ENCODE data around the gene MTHFR. TPM values are rescaled to one million over a fixed set of nuclear protein-coding genes. Genes with fewer than 3 reads are reported as not detected.

The MTHFR gene
- total and polyA plus RNA-seq, 2 of the 4 experiments (the other 2 are of a cell fraction): 7.3 to 7.4 TPM

DNA sequence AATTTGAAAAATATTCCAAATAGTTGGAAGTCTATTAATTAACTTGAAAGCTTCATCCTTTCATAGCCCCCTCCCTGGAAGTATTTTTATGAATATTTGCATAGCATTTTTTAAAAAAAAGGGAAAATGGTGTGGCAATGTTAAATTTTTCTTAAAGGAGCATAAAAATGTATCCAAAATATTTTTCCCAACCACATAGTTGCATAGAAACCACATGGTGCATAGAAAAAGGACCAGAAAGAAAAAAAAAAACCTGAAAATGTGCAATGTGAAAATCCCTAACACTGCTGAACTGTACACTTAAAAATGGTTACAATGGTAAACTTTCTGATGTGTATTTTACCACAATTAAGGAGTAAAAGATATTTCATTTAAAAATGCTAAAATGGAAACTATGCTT, 35.8 kb downstream of the MTHFR start:
- H4K5ac ChIP-seq (ENCODE audit: low read depth, low read length): no peak overlapping the region
- H3K79me1 ChIP-seq (ENCODE audit: low read depth in 1 of 2, low read length in 2 of 2): no peaks in the 10 kb centered on the region
- no peaks in the 10 kb centered on the region for H3K9me1 ChIP-seq (ENCODE audit: insufficient read depth, low read length)
- peaks cover 18% of the 10 kb centered on the region for H3K27me3 ChIP-seq (ENCODE audit: control insufficient read depth, insufficient read depth, low read length)
- dilution Hi-C loops (cut with HindIII; ENCODE audit: low sequenced_read_pairs, unreplicated experiment) (no loop called here), intact Hi-C loops (cut with micrococcal nuclease) (no loop called here), in situ Hi-C loops (cut with MboI; ENCODE audit: low sequenced_read_pairs) (no loop called here)
- H2BK15ac ChIP-seq (ENCODE audit: low read depth, low read length): no peak overlapping the region
- H3K18ac ChIP-seq (ENCODE audit: low read depth, low read length): no peak overlapping the region
- no peak overlapping the region for H2BK120ac ChIP-seq (ENCODE audit: low read depth, low read length)
- no peak overlapping the region for H4K91ac ChIP-seq (ENCODE audit: insufficient read depth, low read depth, low read length)
- H2BK20ac ChIP-seq (ENCODE audit: low read depth, low read length): no peak overlapping the region
- BruUV-seq (replicated peaks): no TSS peak
- ATAC-seq (ENCODE audit: low read depth) (no peak), DNase-seq (no peak)
- ChIA-PET CTCF (no interaction called here), POLR2A (ENCODE audit: unreplicated experiment) (no interaction called here)
- H3K4me3 ChIP-seq (ENCODE audit: insufficient read depth, low read depth, low read length): no peak overlapping the region
- TF ChIP-seq, protein P1, sequence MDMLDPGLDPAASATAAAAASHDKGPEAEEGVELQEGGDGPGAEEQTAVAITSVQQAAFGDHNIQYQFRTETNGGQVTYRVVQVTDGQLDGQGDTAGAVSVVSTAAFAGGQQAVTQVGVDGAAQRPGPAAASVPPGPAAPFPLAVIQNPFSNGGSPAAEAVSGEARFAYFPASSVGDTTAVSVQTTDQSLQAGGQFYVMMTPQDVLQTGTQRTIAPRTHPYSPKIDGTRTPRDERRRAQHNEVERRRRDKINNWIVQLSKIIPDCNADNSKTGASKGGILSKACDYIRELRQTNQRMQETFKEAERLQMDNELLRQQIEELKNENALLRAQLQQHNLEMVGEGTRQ (IDR thresholded peaks at IDR 0.05; ENCODE audit: low read depth, low read length): no peak
- TF ChIP-seq BHLHE40 (IDR thresholded peaks at IDR 0.05; ENCODE audit: low read depth, low read length): no peak
- TF ChIP-seq MAZ (IDR thresholded peaks at IDR 0.05; ENCODE audit: borderline replicate concordance, low read depth, low read length): no peak
- TF ChIP-seq CHD1 (IDR thresholded peaks at IDR 0.05; ENCODE audit: low read depth, low read length): no peak
- no peak for TF ChIP-seq RFX5 (IDR thresholded peaks at IDR 0.05; ENCODE audit: low read depth, low read length)
- no peak for TF ChIP-seq SMC3 (IDR thresholded peaks at IDR 0.05; ENCODE audit: low read depth, low read length)
- TF ChIP-seq MXI1 (IDR thresholded peaks at IDR 0.05; ENCODE audit: borderline replicate concordance, low read depth, low read length): no peak
- TF ChIP-seq CEBPB (IDR thresholded peaks at IDR 0.05; ENCODE audit: low read depth, low read length): no peak
- TF ChIP-seq NFE2L2 (IDR thresholded peaks at IDR 0.05; ENCODE audit: low read depth, low read length): no peak
- TF ChIP-seq POLR2A (IDR thresholded peaks at IDR 0.05; ENCODE audit: low read depth, low read length): no peak
- no peak for TF ChIP-seq RCOR1 (IDR thresholded peaks at IDR 0.05; ENCODE audit: insufficient replicate concordance, low read length)
- TF ChIP-seq, protein P2, sequence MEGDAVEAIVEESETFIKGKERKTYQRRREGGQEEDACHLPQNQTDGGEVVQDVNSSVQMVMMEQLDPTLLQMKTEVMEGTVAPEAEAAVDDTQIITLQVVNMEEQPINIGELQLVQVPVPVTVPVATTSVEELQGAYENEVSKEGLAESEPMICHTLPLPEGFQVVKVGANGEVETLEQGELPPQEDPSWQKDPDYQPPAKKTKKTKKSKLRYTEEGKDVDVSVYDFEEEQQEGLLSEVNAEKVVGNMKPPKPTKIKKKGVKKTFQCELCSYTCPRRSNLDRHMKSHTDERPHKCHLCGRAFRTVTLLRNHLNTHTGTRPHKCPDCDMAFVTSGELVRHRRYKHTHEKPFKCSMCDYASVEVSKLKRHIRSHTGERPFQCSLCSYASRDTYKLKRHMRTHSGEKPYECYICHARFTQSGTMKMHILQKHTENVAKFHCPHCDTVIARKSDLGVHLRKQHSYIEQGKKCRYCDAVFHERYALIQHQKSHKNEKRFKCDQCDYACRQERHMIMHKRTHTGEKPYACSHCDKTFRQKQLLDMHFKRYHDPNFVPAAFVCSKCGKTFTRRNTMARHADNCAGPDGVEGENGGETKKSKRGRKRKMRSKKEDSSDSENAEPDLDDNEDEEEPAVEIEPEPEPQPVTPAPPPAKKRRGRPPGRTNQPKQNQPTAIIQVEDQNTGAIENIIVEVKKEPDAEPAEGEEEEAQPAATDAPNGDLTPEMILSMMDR (conservative IDR thresholded peaks at IDR 0.05; ENCODE audit: low read depth, low read length): no peak
- TF ChIP-seq, protein P3, sequence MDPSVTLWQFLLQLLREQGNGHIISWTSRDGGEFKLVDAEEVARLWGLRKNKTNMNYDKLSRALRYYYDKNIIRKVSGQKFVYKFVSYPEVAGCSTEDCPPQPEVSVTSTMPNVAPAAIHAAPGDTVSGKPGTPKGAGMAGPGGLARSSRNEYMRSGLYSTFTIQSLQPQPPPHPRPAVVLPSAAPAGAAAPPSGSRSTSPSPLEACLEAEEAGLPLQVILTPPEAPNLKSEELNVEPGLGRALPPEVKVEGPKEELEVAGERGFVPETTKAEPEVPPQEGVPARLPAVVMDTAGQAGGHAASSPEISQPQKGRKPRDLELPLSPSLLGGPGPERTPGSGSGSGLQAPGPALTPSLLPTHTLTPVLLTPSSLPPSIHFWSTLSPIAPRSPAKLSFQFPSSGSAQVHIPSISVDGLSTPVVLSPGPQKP (IDR thresholded peaks at IDR 0.05; ENCODE audit: borderline replicate concordance, low read depth, low read length): no peak
- TF ChIP-seq FOS (IDR thresholded peaks at IDR 0.05; ENCODE audit: low read depth, low read length): no peak
- TF ChIP-seq MAFK (IDR thresholded peaks at IDR 0.05; ENCODE audit: low read depth, low read length): no peak
- no peak for TF ChIP-seq RAD21 (IDR thresholded peaks at IDR 0.05; ENCODE audit: low read length)
- H3K4me2 ChIP-seq (ENCODE audit: low read depth, low read length): no peak overlapping the region
- H2BK5ac ChIP-seq (ENCODE audit: low read depth, low read length, poor library complexity, severe bottlenecking): no peak overlapping the region
- H2AK5ac ChIP-seq (ENCODE audit: low read depth, low read length): no peak overlapping the region
- H3K4ac ChIP-seq (ENCODE audit: low read depth, low read length): no peak overlapping the region
- H3K56ac ChIP-seq (ENCODE audit: extremely low read depth, insufficient read depth, low read length): no peak overlapping the region
- no peak overlapping the region for H3K9ac ChIP-seq (ENCODE audit: low read depth, low read length)
- H3K9me3 ChIP-seq (ENCODE audit: control insufficient read depth, insufficient read depth, low read length): no peaks in the 10 kb centered on the region
- H2AFZ ChIP-seq (replicated peaks; ENCODE audit: low read length, poor library complexity): no peak overlapping the region
- no peak overlapping the region for H4K8ac ChIP-seq (ENCODE audit: low read depth in 2 of 2, low read length in 2 of 2)
- no peak overlapping the region for H2AK9ac ChIP-seq (replicated peaks; ENCODE audit: low read depth, low read length, poor library complexity)
- no peaks in the 10 kb centered on the region for H4K20me1 ChIP-seq (ENCODE audit: insufficient read depth, low read length)
- no peak overlapping the region for H3K27ac ChIP-seq (ENCODE audit: insufficient read depth, low read length)
- no peak overlapping the region for H3K14ac ChIP-seq (replicated peaks; ENCODE audit: low read depth, low read length)
- no peaks in the 10 kb centered on the region for H3K36me3 ChIP-seq (ENCODE audit: control insufficient read depth, insufficient read depth, low read length)
- no peaks in the 10 kb centered on the region for H3K4me1 ChIP-seq (ENCODE audit: control insufficient read depth, insufficient read depth, low read length)
- H3K23ac ChIP-seq (ENCODE audit: low read depth, low read length): no peak overlapping the region
